Heart right ventricle (tissue), 16 donors: ENCODE results near the gene RPS24. TPM values are rescaled to one million over a fixed set of nuclear protein-coding genes. Genes with fewer than 3 reads are reported as not detected.

Experiments
- ATAC-seq, 8 donors: fragments of 200-7000 bp; cut with Tn5 transposase; one replicate each; pipeline ENCODE4 v1.9.1; 2020; ENCODE audit warnings: mild to moderate bottlenecking in 8 of 8, moderate library complexity in 8 of 8, moderate number of reproducible peaks in 1 of 8
- DNase-seq, 2 donors: peaks; one replicate each; pipeline ENCODE4 v3.0.0-alpha.2; 2020
- H3K27ac ChIP-seq, 10 donors: fragments of 200-600 bp; sonication (generic) in 2 of 10; one replicate each; pipeline versions ENCODE4 v1.5.0 to v1.8.0; 2020 to 2022; ENCODE audit warnings: mild to moderate bottlenecking in 3 of 10
- H3K27me3 ChIP-seq, 7 donors: fragments of 200-600 bp; one replicate each; pipeline ENCODE4 v1.8.0; 2021 to 2022; ENCODE audit warnings: mild to moderate bottlenecking in 2 of 7
- H3K36me3 ChIP-seq, 9 donors: fragments of 200-600 bp; sonication (generic) in 1 of 9; one replicate each; pipeline versions ENCODE4 v1.5.0 to v1.8.0; 2020 to 2022; ENCODE audit warnings: mild to moderate bottlenecking in 2 of 9
- H3K4me1 ChIP-seq, 9 donors: fragments of 200-600 bp; sonication (generic) in 1 of 9; one replicate each; pipeline versions ENCODE4 v1.5.0 to v1.8.0; 2020 to 2022; ENCODE audit warnings: mild to moderate bottlenecking in 4 of 9
- H3K4me3 ChIP-seq, 10 donors: fragments of 200-600 bp; sonication (generic) in 2 of 10; one replicate each; pipeline versions ENCODE4 v1.5.0 to v1.8.0; 2020 to 2022; ENCODE audit warnings: mild to moderate bottlenecking in 7 of 10, moderate library complexity in 2 of 10
- H3K9me3 ChIP-seq, 11 donors: fragments of 200-600 bp in 10 of 11; sonication (generic) in 2 of 11; one replicate each; pipeline versions ENCODE4 v1.5.0 to v1.8.0; 2013 to 2022; ENCODE audit warnings: mild to moderate bottlenecking in 2 of 11, control low read depth in 1 of 11, moderate library complexity in 1 of 11
- WGBS, 2 donors: extraction: QIAGEN DNeasy Blood & Tissue Kit; methylation state at CpG; one replicate each; pipeline ENCODE4 v1.1.7; 2013; ENCODE audit warnings: inconsistent platforms in 1 of 2; 5-methylcytosine and 5-hydroxymethylcytosine counted together
- intact Hi-C, 10 donors: fragments of 100-400 bp; cut with DNase I; formaldehyde crosslinking; loops; one replicate each; pipeline versions ENCODE4 v1.11.1 to v1.14.2; 2022
- polyA plus RNA-seq, 2 donors: library from polyadenylated mRNA; stranded (reverse); fragments of 200-250 nt; gene quantifications; one replicate each; pipeline ENCODE4 v1.2.3, GENCODE V29; 2013
- total RNA-seq, 10 donors: library from RNA; stranded (reverse); fragmentation: NEBNext Ultra II Directional in 3 of 10; extraction: Animal tissue kit (Norgen Biotek cat#: 25700) in 3 of 10; gene quantifications; one replicate each; pipeline versions ENCODE4 v1.2.1 to v1.2.4, GENCODE V29; 2021 to 2023
- TF ChIP-seq, protein P1 (sequence below), 9 donors: fragments of 200-600 bp; sonication (generic) in 2 of 9; IDR thresholded peaks; one replicate each; pipeline versions ENCODE4 v1.5.0 to v1.8.0; 2021 to 2022; ENCODE audit warnings: antibody characterized with exemption in 9 of 9, mild to moderate bottlenecking in 5 of 9, moderate library complexity in 1 of 9
- donor health status: Arrhythmogenic right ventricular cardiomyopathy.
- donor health status: ischemic (EF 13 %, LVEDD 7.1; RV severe dilation, severe dysfunction).
- donor health status: healthy with polysubstance abuse.
- donor health status: DM: no; HTN: yes; CAD: no.
- donor health status: DM: no; HTN: no; CAD: no.
- donor health status: ischemic (EF 25% LVEDD 6.9; RV normal size, moderate dysfunction).
- donor health status: ischemic (EF 25% LVEDD 5.7; RV mildly dilated, moderate dysfunction).
- donor health status: healthy.
- donor health status: DM: yes; HTN: yes; CAD: no.
- donor health status: Ischemic cardiomyopathy.
- donor health status: ischemic (EF 35%, LVEDD 5.7; RV mildly dilated, moderate dysfunction).
- donor health status: nonischemic (EF 11% LVEDD 7.7; RV severe dilation, severe dysfunction).
- donor health status: DM: yes; HTN: yes; CAD: no.
- donor health status: PGD.
- donor health status: ischemic (EF 29% LVEDD 5.4; RV normal size, mild dysfunction).
- donor health status: nonischemic (EF 23%, LVEDD 6.1; RV moderate dilation, normal function).

RPS24 gene
- total and polyA plus RNA-seq, 12 donors: 568 to 4,355 (median 813) TPM

DNA sequence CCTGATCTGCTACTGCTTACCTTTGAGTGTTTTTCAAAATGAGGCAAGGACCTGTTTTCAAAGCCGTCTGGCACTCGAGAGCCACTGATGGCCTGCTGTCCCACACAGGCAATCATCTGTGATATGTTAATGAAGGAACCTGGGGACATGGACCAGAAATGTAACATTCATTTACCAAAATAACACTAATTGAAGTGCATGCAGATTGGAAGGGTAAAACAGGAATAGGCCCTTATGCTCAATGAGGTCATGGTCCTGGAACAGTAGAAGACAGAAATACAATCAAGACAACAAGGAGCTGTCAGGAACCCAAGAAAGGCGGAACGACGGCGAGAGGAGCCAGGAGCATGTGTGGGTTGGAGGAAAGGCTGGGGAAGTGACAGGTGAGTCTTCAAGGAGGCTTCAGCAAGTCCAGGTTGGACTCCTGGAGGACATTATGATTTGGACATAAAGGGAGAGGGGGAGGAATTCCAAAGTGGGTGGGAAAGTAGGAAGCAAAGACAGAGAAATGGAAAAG, 32.6 kb upstream of the RPS24 start:
- Histone ChIP-seq H3K9me3 (no peaks in the 10 kb centered on the region), H3K4me1 (no peaks in the 10 kb centered on the region), H3K4me3 (no peak overlapping the region), H3K27ac (peak overlapping the region in 1 of 10 donors; percentile 15), H3K27me3 (no peaks in the 10 kb centered on the region), H3K36me3 (peaks cover 0 to 90% (median 44%) of the 10 kb centered on the region in 9 donors)
- 88 to 90% methylated on average over 6 of the region's 6 CpGs for WGBS, 2 donors
- peak in 1 of 8 donors; percentile 27 for ATAC-seq
- intact Hi-C loops: loop anchor here in 2 of 10 donors (5.0 kb wide), 1 partner anchor 154 kb away; no protein-coding TSS in a partner anchor
- no peak for DNase-seq
- TF ChIP-seq, protein P1, sequence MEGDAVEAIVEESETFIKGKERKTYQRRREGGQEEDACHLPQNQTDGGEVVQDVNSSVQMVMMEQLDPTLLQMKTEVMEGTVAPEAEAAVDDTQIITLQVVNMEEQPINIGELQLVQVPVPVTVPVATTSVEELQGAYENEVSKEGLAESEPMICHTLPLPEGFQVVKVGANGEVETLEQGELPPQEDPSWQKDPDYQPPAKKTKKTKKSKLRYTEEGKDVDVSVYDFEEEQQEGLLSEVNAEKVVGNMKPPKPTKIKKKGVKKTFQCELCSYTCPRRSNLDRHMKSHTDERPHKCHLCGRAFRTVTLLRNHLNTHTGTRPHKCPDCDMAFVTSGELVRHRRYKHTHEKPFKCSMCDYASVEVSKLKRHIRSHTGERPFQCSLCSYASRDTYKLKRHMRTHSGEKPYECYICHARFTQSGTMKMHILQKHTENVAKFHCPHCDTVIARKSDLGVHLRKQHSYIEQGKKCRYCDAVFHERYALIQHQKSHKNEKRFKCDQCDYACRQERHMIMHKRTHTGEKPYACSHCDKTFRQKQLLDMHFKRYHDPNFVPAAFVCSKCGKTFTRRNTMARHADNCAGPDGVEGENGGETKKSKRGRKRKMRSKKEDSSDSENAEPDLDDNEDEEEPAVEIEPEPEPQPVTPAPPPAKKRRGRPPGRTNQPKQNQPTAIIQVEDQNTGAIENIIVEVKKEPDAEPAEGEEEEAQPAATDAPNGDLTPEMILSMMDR (IDR thresholded peaks at IDR 0.05): no peak

DNA sequence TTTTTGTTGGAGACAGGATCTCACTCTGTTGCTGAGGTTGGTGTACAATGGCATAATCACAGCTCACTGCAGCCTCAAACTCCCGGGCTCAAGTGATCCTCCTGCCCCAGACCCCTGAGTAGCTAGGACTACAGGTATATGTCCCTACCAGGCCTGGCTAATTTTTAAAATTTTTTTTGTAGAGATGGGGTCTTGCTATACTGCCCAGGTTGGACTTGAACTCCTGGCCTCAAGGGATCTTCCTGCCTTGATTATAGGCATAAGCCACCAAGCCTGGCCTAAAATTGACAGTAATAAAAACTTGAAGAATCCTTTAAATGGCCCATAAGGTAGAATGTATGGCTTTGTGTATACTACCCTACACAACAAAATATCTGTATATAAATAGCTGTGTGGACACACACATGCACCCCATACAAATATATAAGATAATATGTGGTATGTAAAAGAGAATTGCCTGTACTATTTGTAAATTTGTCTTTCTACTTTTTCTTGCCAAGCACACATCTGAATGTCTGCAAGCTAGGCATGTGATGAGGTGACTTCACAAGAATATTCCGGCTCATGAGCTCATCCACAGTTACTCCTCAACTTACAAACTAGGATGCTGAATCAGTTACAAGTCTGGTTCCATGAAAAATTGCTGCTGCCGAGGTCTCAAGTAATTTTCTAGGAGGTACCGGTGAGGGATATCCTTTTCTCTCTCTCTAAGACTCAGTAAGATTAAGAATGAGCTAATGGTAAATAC, 30.9 kb upstream of the RPS24 start:
- TF ChIP-seq, protein P1 (IDR thresholded peaks at IDR 0.05): no peak
- H3K9me3 ChIP-seq: no peaks in the 10 kb centered on the region
- WGBS, 2 donors: 94 to 96% methylated on average over 4 of the region's 4 CpGs
- ATAC-seq (peak in 2 of 8 donors; percentile 40 to 50), DNase-seq (no peak)
- H3K36me3 ChIP-seq: peaks cover 0 to 97% (median 61%) of the 10 kb centered on the region in 9 donors
- intact Hi-C loops: loop anchor here in 2 of 10 donors (5.0 kb wide), 1 partner anchor 155 kb away; no protein-coding TSS in a partner anchor
- H3K27me3 ChIP-seq: no peaks in the 10 kb centered on the region
- H3K4me3 ChIP-seq: no peak overlapping the region
- H3K4me1 ChIP-seq: no peaks in the 10 kb centered on the region
- H3K27ac ChIP-seq: no peak overlapping the region

- WGBS, 2 donors: 71 to 75% methylated on average over 16 of the region's 16 CpGs
- peak in 7 of 8 donors; percentile 28 to 85 (median 64) for ATAC-seq
- no peak overlapping the region for H3K27ac ChIP-seq
Observed at GRCh38 chr10:78004215-78005026, 29.2 kb upstream of the RPS24 start.

More at GRCh38 chr10:78004215-78005026, 29.2 kb upstream of the RPS24 start:
- DNase-seq: no peak
- intact Hi-C loops: loop anchor here in 3 of 10 donors (5.0 kb wide), 1 partner anchor 157 kb away; no protein-coding TSS in a partner anchor
- Histone ChIP-seq H3K9me3 (no peaks in the 10 kb centered on the region), H3K4me3 (no peak overlapping the region), H3K4me1 (no peaks in the 10 kb centered on the region), H3K27me3 (no peaks in the 10 kb centered on the region), H3K36me3 (peaks cover 0 to 100% (median 61%) of the 10 kb centered on the region in 9 donors)
- TF ChIP-seq, protein P1 (IDR thresholded peaks at IDR 0.05): peak in 8 of 9 donors; percentile 11 to 58 (median 26)
